ENCODE results near the gene GGT6. TPM values are rescaled to one million over a fixed set of nuclear protein-coding genes. Genes with fewer than 3 reads are reported as not detected.

GGT6 gene
- polyA plus RNA-seq, 3 donors = not detected

- Mint-ChIP-seq H3K9me3 (peaks cover 0 to 3% (median 0%) of the 10 kb centered on the region in 7 donors), H3K4me3 (no peak overlapping the region), H3K27ac (no peak overlapping the region), H3K4me1 (no peaks in the 10 kb centered on the region), H3K27me3 (ENCODE audit: low read depth in 3 of 3) (peaks cover 5 to 32% (median 19%) of the 10 kb centered on the region in 3 donors), H3K36me3 (no peaks in the 10 kb centered on the region)
- Histone ChIP-seq H3K4me2 (replicated peaks; ENCODE audit: extremely low read depth, low read length, poor library complexity, severe bottlenecking) (no peak overlapping the region), H3K36me3 (replicated peaks in 1 of 2; ENCODE audit: control insufficient read depth in 1 of 2, insufficient read depth in 2 of 2, low read length in 2 of 2) (no peaks in the 10 kb centered on the region), H3K9ac (ENCODE audit: insufficient read depth, low read length, poor library complexity, severe bottlenecking) (no peak overlapping the region), H4K20me1 (ENCODE audit: insufficient read depth, low read length) (no peaks in the 10 kb centered on the region), H3K79me2 (ENCODE audit: insufficient read depth, low read length) (no peaks in the 10 kb centered on the region), H3K4me3 (replicated peaks in 1 of 3; ENCODE audit: low read depth in 2 of 3, low read length in 3 of 3) (no peak overlapping the region), H3K9me3 (replicated peaks in 1 of 2; ENCODE audit: control insufficient read depth in 1 of 2, insufficient read depth in 1 of 2, low read length in 2 of 2) (no peaks in the 10 kb centered on the region), H3K27ac (ENCODE audit: low read depth in 1 of 2, low read length in 2 of 2) (no peak overlapping the region), H3K27me3 (ENCODE audit: control insufficient read depth in 2 of 2, insufficient read depth in 2 of 2, low read length in 2 of 2) (peaks cover 0 to 7% of the 10 kb centered on the region in 2 donors), H2AFZ (ENCODE audit: insufficient read depth, low read depth, low read length, poor library complexity, severe bottlenecking) (no peak overlapping the region), H3K4me1 (ENCODE audit: control insufficient read depth in 1 of 2, insufficient read depth in 2 of 2, low read length in 2 of 2) (no peaks in the 10 kb centered on the region)
- no peak for TF ChIP-seq CTCF (IDR thresholded peaks at IDR 0.05)
- DNase-seq = no peak
- WGBS (ENCODE audit: insufficient coverage) = no CpG with 5 or more reads among the region's 8 CpGs
- intact Hi-C loops (cut with micrococcal nuclease) = no loop called here
Observed at GRCh38 chr17:4577386-4577993, 17.1 kb upstream of the GGT6 start.

GRCh38 chr17:4576729-4577322, 16.4 kb upstream of the GGT6 start:
- H3K27me3 ChIP-seq (ENCODE audit: control insufficient read depth in 2 of 2, insufficient read depth in 2 of 2, low read length in 2 of 2) = peaks cover 0 to 5% of the 10 kb centered on the region in 2 donors
- H3K79me2 ChIP-seq (ENCODE audit: insufficient read depth, low read length) = no peaks in the 10 kb centered on the region
- H3K27me3 Mint-ChIP-seq (ENCODE audit: low read depth in 3 of 3) = peaks cover 5 to 26% (median 13%) of the 10 kb centered on the region in 3 donors
- no peak overlapping the region for H3K4me3 Mint-ChIP-seq
- H3K4me1 ChIP-seq (ENCODE audit: control insufficient read depth in 1 of 2, insufficient read depth in 2 of 2, low read length in 2 of 2) = no peaks in the 10 kb centered on the region
- WGBS (ENCODE audit: insufficient coverage) = 59% methylated on average over 12 of the region's 18 CpGs
- no peak overlapping the region for H2AFZ ChIP-seq (ENCODE audit: insufficient read depth, low read depth, low read length, poor library complexity, severe bottlenecking)
- intact Hi-C loops (cut with micrococcal nuclease) = no loop called here
- H3K36me3 Mint-ChIP-seq = no peaks in the 10 kb centered on the region
- no peaks in the 10 kb centered on the region for H3K36me3 ChIP-seq (replicated peaks in 1 of 2; ENCODE audit: control insufficient read depth in 1 of 2, insufficient read depth in 2 of 2, low read length in 2 of 2)
- H3K9me3 Mint-ChIP-seq = peaks cover 0 to 3% (median 0%) of the 10 kb centered on the region in 7 donors
- H3K27ac ChIP-seq (ENCODE audit: low read depth in 1 of 2, low read length in 2 of 2) = no peak overlapping the region
- no peaks in the 10 kb centered on the region for H3K4me1 Mint-ChIP-seq
- no peak overlapping the region for H3K27ac Mint-ChIP-seq
- no peak overlapping the region for H3K9ac ChIP-seq (ENCODE audit: insufficient read depth, low read length, poor library complexity, severe bottlenecking)
- no peak overlapping the region for H3K4me3 ChIP-seq (replicated peaks in 1 of 3; ENCODE audit: low read depth in 2 of 3, low read length in 3 of 3)
- H3K9me3 ChIP-seq (replicated peaks in 1 of 2; ENCODE audit: control insufficient read depth in 1 of 2, insufficient read depth in 1 of 2, low read length in 2 of 2) = no peaks in the 10 kb centered on the region
- H4K20me1 ChIP-seq (ENCODE audit: insufficient read depth, low read length) = no peaks in the 10 kb centered on the region
- no peak overlapping the region for H3K4me2 ChIP-seq (replicated peaks; ENCODE audit: extremely low read depth, low read length, poor library complexity, severe bottlenecking)
- no peak for TF ChIP-seq CTCF (IDR thresholded peaks at IDR 0.05)
- DNase-seq = no peak

Data from CD14-positive monocyte (primary cell).